Measurements from ENCODE around the gene MADD.

DNA sequence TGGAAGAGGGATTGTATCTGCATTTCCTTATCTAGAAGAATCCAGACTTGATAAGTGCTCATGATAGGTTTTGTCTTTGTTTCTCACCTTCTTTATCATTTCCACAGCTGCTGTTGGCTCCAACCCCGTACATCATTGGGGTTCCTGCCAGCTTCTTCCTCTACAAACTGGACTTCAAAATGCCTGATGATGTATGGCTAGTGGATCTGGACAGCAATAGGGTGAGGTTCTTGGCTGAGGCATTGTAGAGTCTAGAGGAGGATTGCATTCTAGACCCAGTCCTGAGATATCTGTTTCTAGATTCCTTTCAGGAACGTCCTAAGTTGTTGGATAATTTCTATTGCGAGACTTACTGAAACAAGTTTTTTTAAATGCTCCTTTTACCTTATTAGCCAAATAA lies 8.1 kb downstream of the MADD start:
- TF ChIP-seq, protein P1, sequence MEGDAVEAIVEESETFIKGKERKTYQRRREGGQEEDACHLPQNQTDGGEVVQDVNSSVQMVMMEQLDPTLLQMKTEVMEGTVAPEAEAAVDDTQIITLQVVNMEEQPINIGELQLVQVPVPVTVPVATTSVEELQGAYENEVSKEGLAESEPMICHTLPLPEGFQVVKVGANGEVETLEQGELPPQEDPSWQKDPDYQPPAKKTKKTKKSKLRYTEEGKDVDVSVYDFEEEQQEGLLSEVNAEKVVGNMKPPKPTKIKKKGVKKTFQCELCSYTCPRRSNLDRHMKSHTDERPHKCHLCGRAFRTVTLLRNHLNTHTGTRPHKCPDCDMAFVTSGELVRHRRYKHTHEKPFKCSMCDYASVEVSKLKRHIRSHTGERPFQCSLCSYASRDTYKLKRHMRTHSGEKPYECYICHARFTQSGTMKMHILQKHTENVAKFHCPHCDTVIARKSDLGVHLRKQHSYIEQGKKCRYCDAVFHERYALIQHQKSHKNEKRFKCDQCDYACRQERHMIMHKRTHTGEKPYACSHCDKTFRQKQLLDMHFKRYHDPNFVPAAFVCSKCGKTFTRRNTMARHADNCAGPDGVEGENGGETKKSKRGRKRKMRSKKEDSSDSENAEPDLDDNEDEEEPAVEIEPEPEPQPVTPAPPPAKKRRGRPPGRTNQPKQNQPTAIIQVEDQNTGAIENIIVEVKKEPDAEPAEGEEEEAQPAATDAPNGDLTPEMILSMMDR (conservative IDR thresholded peaks at IDR 0.05; ENCODE audit: low read depth, low read length): no peak
- TF ChIP-seq EZH2 (IDR thresholded peaks at IDR 0.05; ENCODE audit: low read length, unreplicated experiment) (no peak), EZH2phosphoT487 (IDR thresholded peaks at IDR 0.05; ENCODE audit: borderline replicate concordance, low read length) (no peak)
